ENCODE measurements around the gene SH2D4B.

Gene SH2D4B

GRCh38 chr10:80684259-80684658 is 146.6 kb downstream of the SH2D4B start:
- peak in 1 of 2 experiments; percentile 6 for DNase-seq (ENCODE audit: low spot score in 2 of 2)
- Histone ChIP-seq H3K9me3 (no peaks in the 10 kb centered on the region), H3K27me3 (ENCODE audit: low read depth) (no peaks in the 10 kb centered on the region), H3K4me1 (no peaks in the 10 kb centered on the region), H3K36me3 (replicated peaks) (no peaks in the 10 kb centered on the region), H3K4me3 (no peak overlapping the region)
- in situ Hi-C loops (cut with MboI; ENCODE audit: low sequenced_read_pairs), result no loop called here

- in situ Hi-C loops (cut with MboI; ENCODE audit: low sequenced_read_pairs), result no loop called here
- DNase-seq (ENCODE audit: low spot score in 2 of 2), result no peak
Measured at GRCh38 chr10:80685355-80685754, 147.7 kb downstream of the SH2D4B start.

GRCh38 chr10:80686734-80687475 is 149.2 kb downstream of the SH2D4B start:
- in situ Hi-C loops (cut with MboI; ENCODE audit: low sequenced_read_pairs), result no loop called here
- DNase-seq (ENCODE audit: low spot score in 2 of 2), result no peak
- H3K4me3 ChIP-seq, result no peak overlapping the region
- no peaks in the 10 kb centered on the region for H3K9me3 ChIP-seq
- H3K27me3 ChIP-seq (ENCODE audit: low read depth), result no peaks in the 10 kb centered on the region
- H3K4me1 ChIP-seq, result no peaks in the 10 kb centered on the region
- H3K36me3 ChIP-seq (replicated peaks), result no peaks in the 10 kb centered on the region

More at GRCh38 chr10:80685355-80685754, 147.7 kb downstream of the SH2D4B start:
- Histone ChIP-seq H3K4me3 (no peak overlapping the region), H3K36me3 (replicated peaks) (no peaks in the 10 kb centered on the region), H3K27me3 (ENCODE audit: low read depth) (no peaks in the 10 kb centered on the region), H3K4me1 (no peaks in the 10 kb centered on the region), H3K9me3 (no peaks in the 10 kb centered on the region)

GRCh38 chr10:80687476-80687789 is 149.7 kb downstream of the SH2D4B start:
- H3K36me3 ChIP-seq (replicated peaks), result no peaks in the 10 kb centered on the region
- no peak overlapping the region for H3K4me3 ChIP-seq
- in situ Hi-C loops (cut with MboI; ENCODE audit: low sequenced_read_pairs), result no loop called here
- H3K9me3 ChIP-seq, result no peaks in the 10 kb centered on the region
- no peaks in the 10 kb centered on the region for H3K4me1 ChIP-seq
- no peaks in the 10 kb centered on the region for H3K27me3 ChIP-seq (ENCODE audit: low read depth)
- no peak for DNase-seq (ENCODE audit: low spot score in 2 of 2)

DNA sequence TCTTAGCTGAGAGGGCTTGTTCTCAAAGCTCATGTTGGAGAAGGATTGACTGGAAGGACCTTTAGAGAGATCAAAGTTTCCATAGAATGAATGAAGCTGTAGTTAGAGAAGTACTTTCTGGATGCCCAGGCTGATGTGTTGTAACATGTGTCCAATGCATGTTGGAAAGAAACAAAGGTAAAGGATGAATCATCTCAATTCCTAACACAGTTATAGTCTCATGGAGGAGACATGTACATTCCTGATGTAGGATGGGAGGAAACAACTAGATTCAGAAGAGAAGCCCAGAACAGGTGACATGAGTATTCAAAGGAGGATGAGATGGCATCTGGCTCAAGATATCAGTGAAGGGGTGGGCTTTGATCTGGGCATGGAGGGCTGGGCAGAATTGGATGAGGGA is 152.7 kb downstream of the SH2D4B start:
- Histone ChIP-seq H3K27me3 (ENCODE audit: low read depth) (no peaks in the 10 kb centered on the region), H3K4me1 (no peaks in the 10 kb centered on the region), H3K36me3 (replicated peaks) (no peaks in the 10 kb centered on the region), H3K4me3 (no peak overlapping the region), H3K9me3 (no peaks in the 10 kb centered on the region)
- in situ Hi-C loops (cut with MboI; ENCODE audit: low sequenced_read_pairs), result no loop called here
- DNase-seq (ENCODE audit: low spot score in 2 of 2), result no peak

GRCh38 chr10:80691441-80691840 is 153.7 kb downstream of the SH2D4B start:
- Histone ChIP-seq H3K9me3 (no peaks in the 10 kb centered on the region), H3K36me3 (replicated peaks) (no peaks in the 10 kb centered on the region), H3K4me1 (no peaks in the 10 kb centered on the region), H3K4me3 (no peak overlapping the region), H3K27me3 (ENCODE audit: low read depth) (no peaks in the 10 kb centered on the region)
- in situ Hi-C loops (cut with MboI; ENCODE audit: low sequenced_read_pairs), result no loop called here
- no peak for DNase-seq (ENCODE audit: low spot score in 2 of 2)

- no peaks in the 10 kb centered on the region for H3K27me3 ChIP-seq (ENCODE audit: low read depth)
- in situ Hi-C loops (cut with MboI; ENCODE audit: low sequenced_read_pairs), result no loop called here
- no peaks in the 10 kb centered on the region for H3K36me3 ChIP-seq (replicated peaks)
- no peak overlapping the region for H3K4me3 ChIP-seq
- no peaks in the 10 kb centered on the region for H3K4me1 ChIP-seq
- no peaks in the 10 kb centered on the region for H3K9me3 ChIP-seq
- DNase-seq (ENCODE audit: low spot score in 2 of 2), result no peak
Measured at GRCh38 chr10:80693565-80693964, 155.9 kb downstream of the SH2D4B start.

DNA sequence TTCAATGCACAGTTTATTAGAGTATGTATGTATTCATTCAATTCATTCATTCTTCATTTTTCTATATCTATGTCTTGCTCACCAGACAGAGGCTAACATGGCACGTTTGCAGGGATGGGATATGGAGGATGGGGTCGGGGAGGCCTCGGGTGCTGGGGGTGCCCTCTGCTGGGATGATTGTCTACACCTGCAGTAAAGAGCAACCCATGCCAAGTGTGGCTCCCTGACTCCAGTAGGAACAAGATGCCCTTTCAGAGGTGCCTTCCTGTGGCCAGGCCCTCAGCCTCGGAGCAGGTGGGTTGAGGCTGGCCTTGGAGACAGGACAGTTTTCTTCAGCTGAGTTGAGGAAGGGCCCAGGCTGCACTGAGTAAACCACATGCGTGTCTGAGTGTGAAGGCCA is 157.2 kb downstream of the SH2D4B start:
- in situ Hi-C loops (cut with MboI; ENCODE audit: low sequenced_read_pairs), result no loop called here
- no peak overlapping the region for H3K4me3 ChIP-seq
- H3K9me3 ChIP-seq, result no peaks in the 10 kb centered on the region
- no peak for DNase-seq (ENCODE audit: low spot score in 2 of 2)
- H3K4me1 ChIP-seq, result no peaks in the 10 kb centered on the region
- H3K36me3 ChIP-seq (replicated peaks), result no peaks in the 10 kb centered on the region
- H3K27me3 ChIP-seq (ENCODE audit: low read depth), result no peaks in the 10 kb centered on the region

Data from HAP-1 (cell line).